ENCODE measurements around the gene ANKRD28. TPM values are rescaled to one million over a fixed set of nuclear protein-coding genes. Genes with fewer than 3 reads are reported as not detected.
"Not testable (repeated sequence)": the region's sequence is repeated elsewhere in the genome, so short reads cannot be mapped to it uniquely, and the experiment has no call there.

Gene ANKRD28
- total RNA-seq, 1 donor from 2014 or later: 64.3 TPM

- no peak for DNase-seq (ENCODE audit: low spot score)
Measured at GRCh38 chr3:15637131-15637951, 160.4 kb downstream of the ANKRD28 start.

DNA sequence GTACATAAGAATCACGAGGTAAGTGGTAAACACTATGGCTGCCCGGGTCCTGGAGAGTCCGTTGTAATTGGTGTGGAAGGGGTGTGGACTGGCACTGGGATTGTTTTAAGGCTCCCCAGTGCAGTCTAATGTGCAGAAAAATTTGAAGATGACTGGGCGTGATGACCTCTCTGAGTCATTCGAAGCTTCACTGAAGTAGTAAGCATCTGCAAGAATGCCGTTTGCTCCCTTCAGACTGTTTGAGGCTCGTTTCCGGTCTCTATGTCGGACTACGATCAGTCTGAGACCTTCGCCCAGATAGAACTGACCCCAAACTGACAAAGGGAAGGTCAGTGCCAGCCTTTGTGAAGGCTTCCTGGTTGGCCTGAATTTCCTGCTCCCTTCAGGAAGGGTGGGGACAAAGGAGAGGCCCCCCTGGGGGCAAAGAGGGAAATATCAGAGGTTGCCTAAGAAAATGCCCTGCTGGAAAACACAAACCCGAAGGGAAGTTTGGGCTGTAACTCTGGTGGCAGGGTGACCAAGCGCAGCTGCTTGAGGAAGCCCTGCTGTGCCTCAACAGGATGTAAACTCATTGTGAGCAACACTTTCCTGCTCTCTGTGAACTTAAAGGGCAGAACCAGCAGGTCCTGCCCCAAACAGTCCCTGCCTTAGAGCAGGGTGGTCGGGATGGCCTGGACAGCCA lies 161.6 kb downstream of the ANKRD28 start:
- peak; percentile 68 for DNase-seq (ENCODE audit: low spot score)

DNA sequence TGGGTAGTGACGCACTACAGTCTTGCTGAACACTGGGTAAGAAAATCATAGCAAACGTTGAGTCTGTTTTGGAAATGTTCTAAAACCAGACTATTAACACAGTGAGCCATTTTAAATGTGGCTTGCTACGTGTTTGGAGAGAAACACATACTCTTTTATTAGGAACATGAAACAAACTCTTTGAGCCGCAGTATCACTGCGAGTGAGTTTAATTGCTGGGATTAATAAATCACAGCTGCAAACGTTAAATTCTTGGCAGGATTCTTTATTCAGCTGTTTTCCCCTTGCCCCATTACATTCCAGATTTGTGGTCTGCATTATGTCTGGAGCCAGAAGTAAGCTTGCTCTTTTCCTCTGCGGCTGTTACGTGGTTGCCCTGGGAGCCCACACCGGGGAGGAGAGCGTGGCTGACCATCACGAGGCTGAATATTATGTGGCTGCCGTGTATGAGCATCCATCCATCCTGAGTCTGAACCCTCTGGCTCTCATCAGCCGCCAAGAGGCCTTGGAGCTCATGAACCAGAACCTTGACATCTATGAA lies 162.6 kb downstream of the ANKRD28 start:
- DNase-seq (ENCODE audit: low spot score): peak; percentile 91

DNA sequence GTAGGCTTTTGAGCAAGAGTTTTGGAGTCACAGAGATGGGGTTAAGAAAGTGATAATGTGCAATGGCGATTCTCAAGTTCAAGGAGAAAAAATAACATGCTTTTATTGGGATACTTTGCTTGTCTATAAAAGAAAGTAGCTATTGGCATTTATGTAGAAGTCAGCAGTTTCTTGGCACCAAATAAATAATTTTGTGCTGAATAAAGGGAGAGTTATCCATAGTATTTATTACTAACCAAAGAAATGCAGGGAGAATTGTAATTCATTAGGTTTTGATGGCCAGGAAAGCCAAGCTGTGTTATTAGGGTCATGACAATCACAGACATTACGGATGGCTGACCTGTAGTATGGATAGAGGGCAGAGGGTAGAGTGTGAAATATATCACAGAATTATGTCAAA lies 163.1 kb downstream of the ANKRD28 start:
- no peak for DNase-seq (ENCODE audit: low spot score)

DNA sequence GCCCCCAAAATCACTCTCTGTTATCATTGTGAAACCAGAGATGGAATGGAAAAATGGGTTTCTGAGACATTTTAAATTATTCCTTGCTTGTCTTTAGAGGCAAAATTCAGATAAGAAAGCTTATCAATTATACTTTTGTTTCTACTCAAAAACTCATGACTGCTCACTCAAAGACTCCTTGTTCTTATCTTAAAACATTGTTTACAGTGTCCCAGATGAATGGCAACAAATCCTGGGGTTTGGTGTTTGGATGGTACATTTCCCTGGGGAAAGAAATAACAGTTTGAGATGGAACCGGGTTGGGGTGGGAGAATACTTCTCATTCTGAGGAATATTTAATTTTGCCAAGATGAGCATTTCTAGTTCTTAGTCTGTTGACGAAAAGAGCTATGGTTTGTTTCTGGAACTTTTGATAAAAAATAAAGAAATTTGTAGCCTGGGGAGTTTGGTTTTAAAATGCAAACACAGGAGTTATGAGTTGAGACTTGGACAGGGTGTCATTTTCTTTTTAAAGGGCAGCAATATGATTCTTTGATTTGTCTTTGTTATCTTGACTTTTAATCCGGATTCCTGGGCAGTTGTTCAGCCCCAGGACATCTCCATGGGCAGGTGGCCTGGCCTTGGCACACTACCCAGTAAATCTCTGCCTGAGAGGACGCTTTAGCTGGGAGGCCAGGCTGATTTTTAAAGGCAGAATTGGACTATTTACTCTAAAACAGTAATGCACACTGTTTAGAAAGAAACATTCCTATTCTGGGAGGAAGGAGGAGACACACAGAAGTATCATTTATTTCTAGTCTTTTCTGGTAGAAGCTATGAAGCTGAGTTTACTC lies 163.8 kb downstream of the ANKRD28 start:
- peak; percentile 62 for DNase-seq (ENCODE audit: low spot score)

DNA sequence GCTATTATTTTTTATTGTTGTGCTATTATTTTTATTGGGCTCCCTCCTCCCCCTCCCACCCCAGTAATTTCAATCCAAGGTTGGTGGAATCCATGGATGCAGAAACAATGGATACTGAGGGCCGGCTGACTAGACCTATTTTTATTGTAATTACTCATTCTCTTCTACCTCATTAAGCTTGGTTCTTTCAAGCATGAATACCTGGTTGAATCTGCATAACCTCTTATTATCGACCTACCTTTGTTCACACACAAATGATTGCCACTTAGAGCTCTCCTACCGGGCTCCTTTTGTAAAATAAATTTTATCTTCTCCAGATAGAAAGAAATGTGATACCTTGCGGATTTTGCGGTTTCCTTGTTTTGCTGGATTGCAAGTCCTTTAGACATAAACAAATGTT lies 164.6 kb downstream of the ANKRD28 start:
- no peak for DNase-seq (ENCODE audit: low spot score)

DNA sequence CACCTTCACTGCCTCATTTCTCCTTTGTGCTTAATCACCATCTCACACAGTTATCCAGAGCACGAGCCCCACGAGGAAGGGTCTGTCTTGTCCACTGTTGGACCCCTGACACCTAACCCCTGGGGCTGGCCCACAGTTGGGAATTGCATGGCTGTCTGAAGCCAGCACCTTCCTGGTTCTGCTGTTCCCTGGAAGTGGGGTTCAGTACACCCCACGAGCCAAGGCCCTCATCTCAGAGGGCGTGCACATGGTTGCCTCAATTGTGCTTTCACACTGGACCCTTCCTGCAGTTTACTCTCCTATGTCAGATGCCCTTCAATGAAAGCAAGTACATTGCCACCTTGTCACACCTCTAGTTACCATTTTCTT lies 165.6 kb downstream of the ANKRD28 start:
- no peak for DNase-seq (ENCODE audit: low spot score)

DNA sequence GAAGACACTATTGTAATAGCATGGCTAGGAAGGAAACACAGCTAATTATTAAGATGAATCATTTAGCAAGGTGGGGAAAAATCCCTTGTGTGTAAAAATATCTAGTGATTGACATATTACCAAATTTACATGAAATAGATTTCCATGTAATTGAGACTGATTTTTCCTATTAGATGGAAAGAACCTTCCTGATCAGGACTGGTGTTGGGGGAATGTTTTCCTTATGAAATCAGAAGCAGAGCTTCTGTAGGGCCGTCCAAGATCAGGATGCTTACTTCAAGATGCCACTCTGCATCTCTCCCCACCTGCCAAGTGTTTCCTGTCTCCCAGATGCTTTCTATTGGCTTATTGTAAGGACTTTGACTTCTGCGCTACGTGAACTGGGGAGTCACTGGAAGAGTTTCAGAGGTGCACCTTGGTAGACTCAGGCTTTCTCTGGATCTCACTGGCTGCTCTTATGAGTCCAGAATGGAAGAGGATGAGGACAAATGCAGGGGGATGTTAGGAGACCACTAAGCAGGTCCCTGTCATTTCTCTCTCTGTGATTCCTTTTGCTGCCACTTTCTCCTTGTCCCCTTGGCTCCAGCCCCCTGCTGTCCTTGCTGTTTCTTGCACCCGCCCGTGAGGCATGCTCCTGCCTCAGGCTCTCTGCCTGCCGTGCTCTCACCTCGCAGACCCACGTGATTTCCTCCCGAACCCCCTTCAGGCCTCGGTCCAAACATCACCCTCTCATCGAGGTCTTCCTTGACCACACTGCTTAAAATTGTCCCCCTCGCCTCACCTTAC lies 166.2 kb downstream of the ANKRD28 start:
- no peak for DNase-seq (ENCODE audit: low spot score)

DNA sequence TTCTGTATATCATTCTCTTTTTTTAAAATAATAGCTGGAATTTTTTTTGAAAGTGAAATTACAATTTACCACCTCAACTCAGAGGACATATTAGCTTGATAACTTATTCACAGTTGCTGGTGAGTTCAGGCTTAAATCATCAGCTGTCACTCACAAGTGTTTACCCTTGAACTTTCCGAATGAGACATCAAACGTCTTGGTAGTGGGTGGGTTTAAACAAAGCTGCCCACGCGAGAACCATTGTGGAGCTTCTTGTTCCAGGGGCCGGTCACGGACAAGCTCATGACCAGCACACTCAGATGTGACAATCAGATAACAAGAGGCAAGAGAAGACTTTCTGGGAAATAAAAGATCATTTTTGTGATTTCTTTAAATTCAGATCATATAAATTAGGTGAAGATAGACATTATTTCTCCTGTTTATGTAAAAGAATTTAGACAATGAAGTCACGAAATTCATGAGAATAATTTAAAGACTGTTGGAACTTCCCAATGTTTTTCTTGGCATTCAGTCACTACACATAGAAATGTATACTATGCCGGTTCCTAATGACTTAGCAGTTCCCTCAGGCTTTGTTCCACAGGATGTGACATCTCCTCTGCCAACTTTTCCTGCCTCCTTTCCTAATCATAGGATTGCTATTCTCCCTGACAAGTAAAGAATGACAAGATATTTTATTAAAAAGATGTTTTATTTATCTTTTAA lies 167.0 kb downstream of the ANKRD28 start:
- DNase-seq (ENCODE audit: low spot score): peak; percentile 62

DNA sequence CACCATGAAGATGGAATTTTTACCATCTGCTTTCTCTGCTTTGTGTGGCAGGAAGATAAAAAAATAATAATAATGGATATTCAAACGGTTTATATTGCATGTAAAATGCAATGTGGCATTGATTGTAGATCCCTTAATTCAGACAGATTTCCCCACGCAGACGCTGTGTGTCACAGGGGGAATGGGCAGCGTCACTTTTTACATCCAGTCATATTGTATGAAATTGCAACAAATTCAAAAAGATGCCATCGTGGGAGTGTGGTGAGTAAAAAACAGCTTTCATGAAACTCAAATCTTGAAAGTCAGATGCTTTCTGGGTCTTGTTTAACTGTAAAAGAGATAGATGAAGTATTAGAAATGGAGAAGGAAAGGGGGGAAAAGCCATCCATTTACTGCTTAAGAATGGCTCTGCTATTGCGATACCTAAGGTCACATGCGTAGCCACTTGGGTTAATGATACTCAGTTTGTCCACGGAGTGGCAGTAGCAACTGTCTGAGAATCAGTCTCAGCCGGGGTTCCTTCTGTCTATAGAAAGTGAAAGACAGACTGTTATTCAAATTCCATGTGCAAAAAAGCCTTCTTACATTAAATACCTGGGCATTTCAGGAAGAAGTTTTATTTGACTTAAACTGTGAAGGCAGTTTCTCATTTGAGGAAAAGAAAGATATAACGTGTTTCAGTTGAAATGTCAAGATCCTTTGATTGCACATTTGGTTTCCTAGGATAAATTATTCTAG lies 167.8 kb downstream of the ANKRD28 start:
- peak; percentile 84 for DNase-seq (ENCODE audit: low spot score)

GRCh38 chr3:15628967-15629366 lies 168.8 kb downstream of the ANKRD28 start:
- no peak for DNase-seq (ENCODE audit: low spot score)

DNA sequence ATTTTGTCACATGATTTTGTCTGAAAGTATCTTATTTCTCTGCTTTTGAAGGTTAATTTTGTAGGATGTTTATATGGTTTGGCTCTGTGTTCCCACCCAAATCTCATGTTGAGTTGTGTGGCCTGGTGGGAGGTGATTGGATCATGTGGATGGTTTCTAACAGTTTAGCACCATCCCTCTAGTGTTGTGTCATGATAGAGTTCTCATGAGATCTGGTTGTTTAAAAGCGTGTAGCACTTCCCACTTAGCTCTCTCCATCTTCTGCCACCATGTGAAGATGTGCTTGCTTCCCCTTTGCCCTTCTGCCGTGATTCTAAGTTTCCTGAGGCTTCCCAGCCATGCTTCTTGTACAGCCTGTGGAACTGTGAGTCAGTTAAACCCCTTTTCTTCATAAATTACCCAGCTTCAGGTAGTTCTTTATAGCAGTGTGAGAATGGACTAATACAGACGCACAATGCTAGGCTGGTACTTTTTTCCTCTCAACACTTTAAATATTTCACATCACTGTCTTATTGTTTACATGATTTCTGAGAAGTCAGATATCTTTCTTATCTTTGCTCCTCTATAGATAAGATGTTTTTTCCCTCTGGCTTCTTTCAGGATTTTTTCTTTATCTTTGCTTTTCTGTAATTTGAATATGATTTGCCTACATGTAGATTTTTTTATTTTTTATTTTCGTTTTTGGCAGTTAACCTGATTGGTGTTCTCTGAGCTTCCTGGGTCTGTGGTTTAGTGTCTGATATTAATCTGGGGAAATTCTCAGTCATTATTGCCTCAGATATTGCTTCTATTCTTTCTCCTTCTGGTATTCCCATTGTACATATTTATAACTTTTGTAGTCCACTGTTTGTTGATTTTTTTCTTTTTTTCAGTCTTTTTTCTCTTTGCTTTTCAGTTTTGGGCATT lies 174.0 kb downstream of the ANKRD28 start:
- DNase-seq (ENCODE audit: low spot score): no peak

GRCh38 chr3:15619659-15620464 lies 177.9 kb downstream of the ANKRD28 start:
- DNase-seq (ENCODE audit: low spot score): not testable (repeated sequence)

Other genes starting within 250 kb of the ANKRD28 start
- 18.3 TPM for gene HACL1, start 196.4 kb downstream of the ANKRD28 start, total RNA-seq (ENCODE audit: insufficient read depth, low replicate concordance)
- gene BTD, start 196.2 kb downstream of the ANKRD28 start, total RNA-seq (ENCODE audit: insufficient read depth, low replicate concordance): 29.9 TPM

All from umbilical cord (tissue), 2 donors.